ENCODE data around the gene SHANK1.
A peak's percentile ranks its signal among the peaks of the same experiment; 100 is the strongest.

SHANK1 gene

DNA sequence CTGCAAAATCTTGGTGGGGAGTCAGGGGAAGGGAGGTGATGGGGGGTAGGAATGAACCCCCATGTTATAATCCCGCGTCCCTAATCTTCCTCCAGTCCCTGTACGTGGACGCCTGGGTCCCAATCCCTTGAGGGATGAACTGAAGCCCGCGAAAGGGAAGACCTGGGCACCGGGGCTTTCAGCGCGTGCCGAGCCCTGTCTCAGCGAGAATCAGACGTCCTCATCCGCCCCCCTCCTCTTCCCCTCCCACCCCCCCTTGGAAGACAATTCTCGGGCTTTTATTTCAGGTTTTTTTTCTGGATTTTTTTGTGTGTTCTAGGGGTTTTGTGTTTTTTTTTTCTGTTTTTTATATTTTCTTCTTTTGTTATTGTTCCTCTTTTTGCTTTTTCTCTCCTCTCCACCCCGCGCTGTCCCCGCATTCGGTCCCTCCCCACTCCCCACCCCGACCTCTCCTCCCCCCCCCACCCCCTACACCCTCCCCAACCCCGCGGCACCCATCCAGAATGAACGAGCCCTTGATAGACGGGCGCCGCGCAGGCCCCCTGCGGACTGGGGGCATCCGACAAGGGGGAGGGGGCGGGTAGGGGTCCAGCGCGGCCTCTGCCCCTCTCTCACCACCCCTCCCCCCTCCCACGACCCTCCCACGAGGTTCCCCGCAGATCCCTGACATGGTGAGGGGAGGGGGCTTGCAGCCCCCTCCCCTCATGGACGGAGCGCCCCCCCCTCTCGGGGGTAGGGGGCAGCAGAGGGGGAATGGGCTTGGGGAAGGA lies 60.1 kb downstream of the SHANK1 start:
- no peak for DNase-seq (ENCODE audit: low spot score)
- TF ChIP-seq, protein P1, sequence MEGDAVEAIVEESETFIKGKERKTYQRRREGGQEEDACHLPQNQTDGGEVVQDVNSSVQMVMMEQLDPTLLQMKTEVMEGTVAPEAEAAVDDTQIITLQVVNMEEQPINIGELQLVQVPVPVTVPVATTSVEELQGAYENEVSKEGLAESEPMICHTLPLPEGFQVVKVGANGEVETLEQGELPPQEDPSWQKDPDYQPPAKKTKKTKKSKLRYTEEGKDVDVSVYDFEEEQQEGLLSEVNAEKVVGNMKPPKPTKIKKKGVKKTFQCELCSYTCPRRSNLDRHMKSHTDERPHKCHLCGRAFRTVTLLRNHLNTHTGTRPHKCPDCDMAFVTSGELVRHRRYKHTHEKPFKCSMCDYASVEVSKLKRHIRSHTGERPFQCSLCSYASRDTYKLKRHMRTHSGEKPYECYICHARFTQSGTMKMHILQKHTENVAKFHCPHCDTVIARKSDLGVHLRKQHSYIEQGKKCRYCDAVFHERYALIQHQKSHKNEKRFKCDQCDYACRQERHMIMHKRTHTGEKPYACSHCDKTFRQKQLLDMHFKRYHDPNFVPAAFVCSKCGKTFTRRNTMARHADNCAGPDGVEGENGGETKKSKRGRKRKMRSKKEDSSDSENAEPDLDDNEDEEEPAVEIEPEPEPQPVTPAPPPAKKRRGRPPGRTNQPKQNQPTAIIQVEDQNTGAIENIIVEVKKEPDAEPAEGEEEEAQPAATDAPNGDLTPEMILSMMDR (IDR thresholded peaks at IDR 0.05; ENCODE audit: borderline replicate concordance, control extremely low read depth, extremely low read depth, insufficient read depth, missing control alignments), result no peak
- in situ Hi-C loops (cut with MboI; ENCODE audit: low sequenced_read_pairs, unreplicated experiment), result no loop called here

DNA sequence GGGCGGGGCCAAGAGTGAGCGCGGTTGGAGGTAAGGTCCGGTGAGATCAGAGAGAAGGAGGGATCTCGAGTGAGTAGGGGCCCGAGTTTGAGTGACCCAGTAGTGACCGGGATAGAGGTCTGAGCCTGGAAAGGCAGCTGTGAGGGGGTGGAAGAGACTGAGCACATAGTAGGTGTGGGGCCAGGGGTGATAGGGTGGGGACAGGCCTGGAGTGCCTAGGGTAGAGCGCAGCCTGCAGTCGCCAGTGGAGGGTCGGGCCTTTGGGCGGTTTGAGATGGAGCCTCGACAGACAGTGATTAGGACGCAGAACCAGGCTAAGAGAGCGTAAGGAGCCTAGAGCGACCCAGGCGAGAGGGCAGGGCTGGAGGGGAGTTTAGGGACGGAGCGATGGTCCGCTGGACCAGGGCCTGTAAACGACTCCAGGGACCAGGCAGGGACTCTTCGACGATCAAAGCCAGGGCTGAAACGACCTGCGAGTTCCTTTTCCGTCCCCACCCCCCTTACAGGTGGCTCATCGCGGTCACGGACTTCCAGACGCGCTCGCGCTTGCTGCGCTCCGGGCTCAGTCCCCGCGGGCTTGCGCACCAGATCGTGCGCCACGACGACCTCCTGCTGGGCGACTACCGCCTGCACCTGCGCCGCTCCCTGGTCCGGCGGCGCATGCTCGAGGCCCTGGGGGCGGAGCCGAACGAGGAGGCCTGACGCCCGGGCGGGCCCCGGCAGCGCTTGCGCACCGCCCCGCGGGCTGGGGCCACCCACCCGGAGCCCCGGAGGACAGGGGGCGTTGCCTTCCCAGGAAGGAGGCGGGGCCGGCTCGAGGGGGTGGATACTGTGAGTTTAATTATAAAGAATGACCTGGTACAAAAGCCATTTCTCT lies 60.9 kb downstream of the SHANK1 start:
- TF ChIP-seq, protein P1 (IDR thresholded peaks at IDR 0.05; ENCODE audit: borderline replicate concordance, control extremely low read depth, extremely low read depth, insufficient read depth, missing control alignments), result no peak
- in situ Hi-C loops (cut with MboI; ENCODE audit: low sequenced_read_pairs, unreplicated experiment), result no loop called here
- peak; percentile 74 for DNase-seq (ENCODE audit: low spot score)

DNA sequence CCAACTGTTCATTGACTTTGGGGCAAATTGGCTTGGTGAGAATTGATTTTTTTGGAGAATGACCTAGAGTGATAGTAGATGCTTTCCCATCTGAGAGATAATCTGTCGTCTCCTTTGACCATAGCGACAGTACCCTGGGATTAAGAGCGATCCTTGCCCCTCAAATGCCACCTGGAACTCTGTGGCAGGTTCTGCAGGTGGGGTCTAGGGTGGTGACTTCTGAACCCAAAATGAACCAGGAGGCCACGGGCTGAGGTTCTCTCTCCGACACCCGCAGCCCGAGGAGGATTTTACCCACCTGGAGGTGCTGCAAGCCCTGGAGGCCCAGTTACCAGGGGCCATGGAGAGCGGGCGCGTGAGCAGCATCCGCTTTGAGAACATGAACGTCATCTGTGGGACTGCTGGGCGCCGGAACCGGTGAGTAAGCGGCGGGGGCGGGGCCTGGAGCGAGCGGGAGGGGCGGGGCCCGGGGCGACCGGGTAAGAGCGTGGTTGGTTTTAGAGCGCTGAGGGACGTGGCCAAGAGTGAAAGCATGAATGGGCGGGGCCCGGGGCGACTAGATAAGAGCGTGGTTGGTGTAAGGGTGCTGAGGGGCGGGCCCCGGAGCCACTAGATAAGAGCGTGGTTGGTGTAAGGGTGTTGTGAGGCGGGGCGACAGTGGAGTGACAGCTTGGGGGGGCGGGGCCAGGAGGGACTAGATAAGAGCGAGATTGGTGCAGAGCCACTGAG lies 61.7 kb downstream of the SHANK1 start:
- peak; percentile 80 for DNase-seq (ENCODE audit: low spot score)
- TF ChIP-seq, protein P1 (IDR thresholded peaks at IDR 0.05; ENCODE audit: borderline replicate concordance, control extremely low read depth, extremely low read depth, insufficient read depth, missing control alignments), result no peak
- in situ Hi-C loops (cut with MboI; ENCODE audit: low sequenced_read_pairs, unreplicated experiment), result no loop called here

DNA sequence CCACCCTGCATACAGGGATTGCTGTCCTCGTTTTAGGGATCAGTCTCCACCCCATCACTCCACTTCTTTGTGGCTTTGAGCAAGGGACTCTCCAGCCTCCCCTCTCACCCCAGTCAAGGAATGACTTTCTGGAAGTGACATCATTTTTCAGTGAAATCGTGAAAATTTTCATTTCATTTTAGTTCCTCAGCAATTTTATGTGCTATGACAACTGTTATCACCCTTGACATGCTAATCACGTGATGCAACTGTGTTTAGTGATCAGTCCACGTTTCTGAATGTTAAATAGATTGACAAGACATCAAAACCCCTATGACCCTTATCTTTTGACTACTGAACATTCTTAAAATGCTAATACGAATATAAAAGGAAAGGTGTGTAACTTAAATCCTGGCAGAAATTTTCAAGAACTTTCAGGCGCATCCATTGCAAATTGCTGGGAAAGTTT lies 62.4 kb downstream of the SHANK1 start:
- no peak for DNase-seq (ENCODE audit: low spot score)
- in situ Hi-C loops (cut with MboI; ENCODE audit: low sequenced_read_pairs, unreplicated experiment), result no loop called here
- TF ChIP-seq, protein P1 (IDR thresholded peaks at IDR 0.05; ENCODE audit: borderline replicate concordance, control extremely low read depth, extremely low read depth, insufficient read depth, missing control alignments), result no peak

DNA sequence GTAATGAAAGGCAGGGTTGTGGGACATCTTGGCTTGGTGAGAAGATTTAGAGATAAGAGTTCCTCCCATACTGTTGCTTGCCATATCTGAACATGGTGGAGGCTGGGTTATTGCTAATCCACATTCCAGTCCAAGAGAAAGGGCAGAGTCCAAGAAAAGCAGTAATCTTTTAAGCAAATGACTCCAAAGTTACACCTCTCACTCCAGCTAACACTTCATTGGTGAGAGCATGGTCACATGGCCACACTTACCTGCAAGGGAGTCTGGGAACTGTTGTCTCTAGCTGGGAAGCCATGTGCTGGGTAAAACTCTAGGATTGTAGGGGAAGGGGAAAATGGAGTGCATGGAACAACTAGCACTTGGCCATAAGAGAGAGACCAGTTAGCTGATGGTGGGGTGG lies 64.7 kb downstream of the SHANK1 start:
- DNase-seq (ENCODE audit: low spot score), result no peak
- in situ Hi-C loops (cut with MboI; ENCODE audit: low sequenced_read_pairs, unreplicated experiment), result no loop called here
- TF ChIP-seq, protein P1 (IDR thresholded peaks at IDR 0.05; ENCODE audit: borderline replicate concordance, control extremely low read depth, extremely low read depth, insufficient read depth, missing control alignments), result no peak

DNA sequence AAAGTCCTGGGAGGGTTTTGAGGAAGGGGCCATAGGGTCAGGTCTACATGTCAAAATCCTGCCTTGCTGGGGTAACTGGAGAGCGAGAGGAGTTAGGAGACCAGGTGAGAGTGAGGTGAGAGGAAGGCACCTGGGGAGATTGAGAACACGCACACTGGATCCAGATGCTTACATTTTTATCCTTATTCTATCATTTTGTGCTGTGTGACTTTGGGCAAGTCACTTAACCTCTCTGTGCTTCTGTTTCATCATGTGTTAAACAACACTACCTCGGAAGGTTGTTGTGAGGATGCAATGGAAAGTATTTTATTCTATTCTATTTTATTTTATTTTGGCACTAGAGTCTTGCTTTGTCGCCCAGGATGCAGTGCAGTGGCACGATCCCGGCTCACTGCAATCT lies 66.9 kb downstream of the SHANK1 start:
- TF ChIP-seq, protein P1 (IDR thresholded peaks at IDR 0.05; ENCODE audit: borderline replicate concordance, control extremely low read depth, extremely low read depth, insufficient read depth, missing control alignments), result no peak
- no peak for DNase-seq (ENCODE audit: low spot score)
- in situ Hi-C loops (cut with MboI; ENCODE audit: low sequenced_read_pairs, unreplicated experiment), result no loop called here

All from GM13976 (cell line).